Fibroblast of villous mesenchyme (primary cell): ENCODE measurements around the gene SENP6. TPM values are rescaled to one million over a fixed set of nuclear protein-coding genes. Genes with fewer than 3 reads are reported as not detected.

ENCODE experiments used
- DNase-seq: peaks from one replicate; pipeline ENCODE4 v3.0.0-alpha.2; 2010; ENCODE audit warnings: low read depth
- H3K4me3 ChIP-seq: 2 replicates; pipeline ENCODE4 v1.5.1; 2011; ENCODE audit warnings: low read depth, mild to moderate bottlenecking, low read length
- CTCF ChIP-seq: IDR thresholded peaks from 2 replicates; pipeline ENCODE4 v1.5.1; 2012; ENCODE audit warnings: low read depth, mild to moderate bottlenecking, low read length; ENCODE audit not compliant: insufficient read depth
- total RNA-seq: library from RNA; depleted of rRNA; stranded (reverse); fragments of >200 nt; gene quantifications from 2 replicates; pipeline ENCODE4 v1.2.3, GENCODE V29; 2012

Gene SENP6
- total RNA-seq, 1 donor, result 113 TPM

GRCh38 chr6:75757295-75757694, 155.6 kb downstream of the SENP6 start:
- DNase-seq, result no peak
- no peak overlapping the region for H3K4me3 ChIP-seq
- TF ChIP-seq CTCF, result no peak

- TF ChIP-seq CTCF, result no peak
- H3K4me3 ChIP-seq, result no peak overlapping the region
- DNase-seq, result no peak
Observed at GRCh38 chr6:75758061-75758460, 156.4 kb downstream of the SENP6 start.

DNA sequence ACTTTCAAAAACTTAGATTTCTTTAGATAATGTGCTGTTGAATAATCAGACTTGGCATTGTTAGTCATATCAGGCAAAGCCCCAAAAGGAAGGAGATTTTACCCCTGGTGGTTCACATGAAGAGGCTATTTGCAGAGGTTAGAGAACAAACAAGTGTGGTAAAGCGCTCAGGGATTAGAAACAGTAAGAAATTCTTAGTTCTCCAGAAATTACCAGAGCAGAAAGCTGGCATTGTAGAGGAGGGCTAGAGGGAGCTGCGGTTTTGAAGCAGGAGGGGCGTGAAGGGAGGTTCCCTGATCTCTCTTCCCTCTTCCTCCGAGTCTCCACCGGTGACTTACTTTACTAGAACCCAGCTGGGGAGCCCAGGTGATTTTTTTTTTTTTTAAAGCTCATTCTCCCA, 157.5 kb downstream of the SENP6 start:
- no peak for DNase-seq
- TF ChIP-seq CTCF, result no peak
- H3K4me3 ChIP-seq, result no peak overlapping the region

DNA sequence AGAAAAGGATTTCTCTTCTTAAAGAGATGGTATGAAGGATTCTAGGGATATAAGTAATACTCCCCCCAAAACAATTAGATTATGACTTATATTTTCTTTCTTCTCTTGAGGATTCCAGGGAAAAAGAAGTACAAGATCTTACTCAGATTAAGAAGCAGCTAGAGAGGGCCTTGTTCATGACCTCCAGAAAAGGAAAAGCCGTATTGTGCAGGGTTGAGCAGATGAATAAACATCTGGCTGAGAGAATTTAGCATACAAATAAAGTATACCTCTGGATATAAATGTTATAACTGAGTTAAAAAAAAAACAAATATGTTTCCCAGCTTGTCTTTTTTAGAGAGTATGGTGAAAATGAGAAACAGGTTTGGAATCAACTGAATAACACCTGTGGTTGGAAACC, 158.6 kb downstream of the SENP6 start:
- DNase-seq, result no peak
- no peak overlapping the region for H3K4me3 ChIP-seq
- TF ChIP-seq CTCF, result no peak

- no peak for TF ChIP-seq CTCF
Observed at GRCh38 chr6:75761489-75761888, 159.8 kb downstream of the SENP6 start.

GRCh38 chr6:75762063-75762462, 160.4 kb downstream of the SENP6 start:
- no peak for TF ChIP-seq CTCF
- no peak for DNase-seq
- H3K4me3 ChIP-seq, result no peak overlapping the region

More at GRCh38 chr6:75761489-75761888, 159.8 kb downstream of the SENP6 start:
- no peak overlapping the region for H3K4me3 ChIP-seq
- DNase-seq, result no peak

GRCh38 chr6:75766387-75766786, 164.7 kb downstream of the SENP6 start:
- no peak overlapping the region for H3K4me3 ChIP-seq
- no peak for DNase-seq
- no peak for TF ChIP-seq CTCF
